Endothelial cell of umbilical vein (primary cell): ENCODE results near the gene DSG3. TPM values are rescaled to one million over a fixed set of nuclear protein-coding genes. Genes with fewer than 3 reads are reported as not detected.

Experiments
- BruUV-seq: library from RNA; stranded (reverse); fragments of 400-500 nt; replicated peaks from 2 replicates; lab custom pipeline; 2021; lab: Mats Ljungman, UMichigan
- CTCF ChIA-PET: fragments of 300-600, 350-600 bp; sonication (Branson Sonifier 250); formaldehyde crosslinking; loops from one replicate; lab custom pipeline; 2021; ENCODE audit warnings: antibody characterized with exemption, inconsistent platforms; lab: Charles Lee
- POLR2A ChIA-PET: fragments of 300-600, 350-600 bp; sonication (Branson Sonifier 250); formaldehyde crosslinking; loops from one replicate; lab custom pipeline; 2021; ENCODE audit warnings: antibody characterized with exemption, inconsistent platforms; lab: Charles Lee
- DNase-seq: peaks from one replicate; pipeline ENCODE4 v3.0.0-alpha.2; 2011; ENCODE audit warnings: low read depth, low spot score
- FAIRE-seq: peaks from 2 replicates; lab custom pipeline; 2011; peaks lifted over from hg19 to GRCh38; lab: Jason Lieb, UNC
- H2AFZ ChIP-seq: 2 replicates; pipeline ENCODE4 v1.6.0; 2012; ENCODE audit warnings: low read depth, low read length, control low read depth, inconsistent platforms
- H3K27ac ChIP-seq: 2 replicates; pipeline ENCODE4 v1.5.1; 2011; ENCODE audit warnings: low read depth, mild to moderate bottlenecking, control low read depth, low read length, moderate library complexity; ENCODE audit not compliant: insufficient read depth
- H3K27me3 ChIP-seq, 2 experiments: 2 replicates each; pipeline versions ENCODE4 v1.6.0 to v1.6.1; 2011; ENCODE audit warnings: low read length in 2 of 2, mixed read lengths in 1 of 2; ENCODE audit not compliant: control insufficient read depth in 2 of 2, insufficient read depth in 2 of 2
- H3K36me3 ChIP-seq, 2 experiments: 2 replicates in 1 of 2; 3 replicates in 1 of 2; pipeline ENCODE4 v1.5.1; 2011; ENCODE audit warnings: low read length in 2 of 2, mild to moderate bottlenecking in 1 of 2, moderate library complexity in 1 of 2; ENCODE audit not compliant: control insufficient read depth in 2 of 2, insufficient read depth in 2 of 2; ENCODE audit errors: extremely low read depth in 1 of 2
- H3K4me1 ChIP-seq: 3 replicates; pipeline ENCODE4 v1.5.1; 2011; ENCODE audit warnings: mild to moderate bottlenecking, low read length; ENCODE audit not compliant: control insufficient read depth, insufficient read depth; ENCODE audit errors: extremely low read depth
- H3K4me2 ChIP-seq: 2 replicates; pipeline ENCODE4 v1.6.1; 2011; ENCODE audit warnings: low read length, control low read depth, mixed read lengths; ENCODE audit not compliant: insufficient read depth
- H3K4me3 ChIP-seq, 3 experiments: fragments of 200-600 bp in 1 of 3; sonication (generic), shearing (Covaris generic) in 1 of 3; replicated peaks in 1 of 3; 2 replicates each; pipeline ENCODE4 v1.5.1; 2011 to 2016; ENCODE audit warnings: control low read depth in 3 of 3, low read length in 3 of 3, mild to moderate bottlenecking in 2 of 3, inconsistent platforms in 1 of 3, low read depth in 1 of 3, moderate library complexity in 1 of 3; ENCODE audit not compliant: insufficient read depth in 1 of 3
- H3K79me2 ChIP-seq: 2 replicates; pipeline ENCODE4 v1.6.0; 2012; ENCODE audit warnings: low read length, inconsistent platforms; ENCODE audit not compliant: control insufficient read depth, insufficient read depth
- H3K9ac ChIP-seq: replicated peaks from 2 replicates; pipeline ENCODE3; 2011; ENCODE audit warnings: low read length, control low read depth; ENCODE audit not compliant: insufficient read depth; ENCODE audit errors: extremely low read depth
- H3K9me1 ChIP-seq: replicated peaks from 3 replicates; pipeline ENCODE4 v1.6.0; 2011; ENCODE audit warnings: mild to moderate bottlenecking, low read length; ENCODE audit not compliant: control insufficient read depth, insufficient read depth; ENCODE audit errors: extremely low read depth
- H3K9me3 ChIP-seq: replicated peaks from 2 replicates; pipeline ENCODE4 v1.5.1; 2012; ENCODE audit warnings: low read length, inconsistent platforms; ENCODE audit not compliant: control insufficient read depth, insufficient read depth
- H4K20me1 ChIP-seq: replicated peaks from 2 replicates; pipeline ENCODE3; 2011; ENCODE audit warnings: mild to moderate bottlenecking, low read length; ENCODE audit not compliant: control insufficient read depth, insufficient read depth; ENCODE audit errors: extremely low read depth
- EZH2 ChIP-seq: IDR thresholded peaks from 2 replicates; pipeline ENCODE4 v1.6.1; 2012; ENCODE audit warnings: borderline replicate concordance, low read depth, mild to moderate bottlenecking, moderate library complexity, low read length, inconsistent platforms; ENCODE audit not compliant: severe bottlenecking
- FOS ChIP-seq: IDR thresholded peaks from 2 replicates; pipeline ENCODE4 v1.6.1; 2011; ENCODE audit warnings: mild to moderate bottlenecking, low read length, moderate library complexity, borderline replicate concordance; ENCODE audit not compliant: insufficient read depth
- GATA2 ChIP-seq: IDR thresholded peaks from 2 replicates; pipeline ENCODE4 v1.7.0; 2011; ENCODE audit warnings: low read depth, mild to moderate bottlenecking, moderate library complexity, mixed read lengths, low read length; ENCODE audit not compliant: insufficient read length, insufficient read depth
- JUN ChIP-seq: IDR thresholded peaks from 2 replicates; pipeline ENCODE4 v1.6.1; 2011; ENCODE audit warnings: borderline replicate concordance, low read depth; ENCODE audit not compliant: insufficient read length, insufficient read depth
- MYC ChIP-seq: IDR thresholded peaks from one replicate; pipeline ENCODE4 v1.6.1; 2011; ENCODE audit warnings: mild to moderate bottlenecking, low read depth, low read length
- POLR2A ChIP-seq: IDR thresholded peaks from 2 replicates; pipeline ENCODE4 v1.6.1; 2012; ENCODE audit warnings: low read depth, mild to moderate bottlenecking, control low read depth, low read length
- POLR2AphosphoS5 ChIP-seq: IDR thresholded peaks from 2 replicates; pipeline ENCODE4 v1.6.1; 2012; ENCODE audit warnings: low read depth, mild to moderate bottlenecking, control low read depth, low read length, moderate library complexity; ENCODE audit not compliant: insufficient read depth
- dilution Hi-C: fragments of 300-500 bp; cut with MboI; formaldehyde crosslinking; loops from one replicate; pipeline ENCODE4 v1.15.0; 2019; ENCODE audit warnings: low sequenced_read_pairs; ENCODE audit not compliant: extremely low pct_ligation_motif_present
- intact Hi-C: fragments of 100-400 bp; cut with micrococcal nuclease; formaldehyde crosslinking; loops from one replicate; pipeline ENCODE4 v1.10.0; 2022
- polyA plus RNA-seq, 4 experiments: library from polyadenylated mRNA; depleted of rRNA in 3 of 4; stranded (reverse) in 3 of 4; unstranded in 1 of 4; fragments of >200 nt; gene quantifications; 2 replicates each; pipeline versions ENCODE4 v1.2.1 to v1.2.3, GENCODE V29; 2011 to 2012; ENCODE audit warnings: missing spikeins in 1 of 4
- total RNA-seq: library from RNA; stranded (reverse); gene quantifications from 2 replicates; pipeline ENCODE4 v1.2.3, GENCODE V29; 2021
- TF ChIP-seq, protein P1 (sequence below), 2 donors: IDR thresholded peaks; 1 replicate in 1 of 2; 2 replicates in 1 of 2; pipeline ENCODE4 v1.5.1; 2011; ENCODE audit warnings: low read length in 2 of 2, mild to moderate bottlenecking in 2 of 2, moderate library complexity in 2 of 2, control low read depth in 1 of 2, inconsistent platforms in 1 of 2, low read depth in 1 of 2; ENCODE audit not compliant: insufficient read depth in 1 of 2; ENCODE audit errors: extremely low read depth in 1 of 2
- TF ChIP-seq, protein P2 (sequence below): IDR thresholded peaks from 2 replicates; pipeline ENCODE4 v1.6.1; 2011; ENCODE audit not compliant: insufficient read depth, insufficient read length

Gene DSG3
- total and polyA plus RNA-seq, 2 donors (not counting 3 experiments of a cell fraction or from before 2014, with no cell fraction given), result 0.07 TPM; not detected in 1

DNA sequence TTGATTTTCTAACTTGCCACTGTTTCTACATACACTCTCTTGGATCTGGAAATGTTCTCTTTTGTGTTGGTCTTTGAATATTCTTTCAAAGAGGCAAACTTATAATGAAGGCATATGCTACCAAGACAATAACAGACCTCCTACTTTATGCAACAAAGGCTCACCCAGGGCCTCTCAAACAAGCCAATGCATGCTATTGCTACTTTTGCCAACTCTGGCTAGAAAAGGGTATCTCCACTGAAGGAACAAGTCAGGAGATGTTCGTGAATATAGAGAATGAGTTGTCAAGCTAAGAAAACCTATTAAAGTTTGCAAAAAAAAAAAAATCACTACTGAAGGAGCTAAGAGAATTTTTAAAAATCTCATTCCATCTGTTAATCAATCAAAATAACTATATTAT, 34.5 kb downstream of the DSG3 start:
- no peak overlapping the region for H3K4me2 ChIP-seq
- H4K20me1 ChIP-seq, result no peaks in the 10 kb centered on the region
- intact Hi-C loops (no loop called here), dilution Hi-C loops (no loop called here)
- H3K9ac ChIP-seq, result no peak overlapping the region
- no peaks in the 10 kb centered on the region for H3K36me3 ChIP-seq
- ChIA-PET CTCF (interaction anchor here (1.5 kb wide), 1 partner anchor 10 kb away, joined by 3 read pairs; no protein-coding TSS in a partner anchor), POLR2A (no interaction called here)
- no TSS peak for BruUV-seq
- H3K9me3 ChIP-seq, result no peaks in the 10 kb centered on the region
- no peaks in the 10 kb centered on the region for H3K79me2 ChIP-seq
- H3K4me3 ChIP-seq, result no peak overlapping the region
- H3K27me3 ChIP-seq, result no peaks in the 10 kb centered on the region
- no peaks in the 10 kb centered on the region for H3K4me1 ChIP-seq
- H3K27ac ChIP-seq, result no peak overlapping the region
- DNase-seq (no peak), FAIRE-seq (no peak)
- TF ChIP-seq MYC (no peak), EZH2 (no peak), GATA2 (no peak), POLR2A (no peak), POLR2AphosphoS5 (no peak), JUN (no peak), FOS (no peak)
- TF ChIP-seq, protein P1, sequence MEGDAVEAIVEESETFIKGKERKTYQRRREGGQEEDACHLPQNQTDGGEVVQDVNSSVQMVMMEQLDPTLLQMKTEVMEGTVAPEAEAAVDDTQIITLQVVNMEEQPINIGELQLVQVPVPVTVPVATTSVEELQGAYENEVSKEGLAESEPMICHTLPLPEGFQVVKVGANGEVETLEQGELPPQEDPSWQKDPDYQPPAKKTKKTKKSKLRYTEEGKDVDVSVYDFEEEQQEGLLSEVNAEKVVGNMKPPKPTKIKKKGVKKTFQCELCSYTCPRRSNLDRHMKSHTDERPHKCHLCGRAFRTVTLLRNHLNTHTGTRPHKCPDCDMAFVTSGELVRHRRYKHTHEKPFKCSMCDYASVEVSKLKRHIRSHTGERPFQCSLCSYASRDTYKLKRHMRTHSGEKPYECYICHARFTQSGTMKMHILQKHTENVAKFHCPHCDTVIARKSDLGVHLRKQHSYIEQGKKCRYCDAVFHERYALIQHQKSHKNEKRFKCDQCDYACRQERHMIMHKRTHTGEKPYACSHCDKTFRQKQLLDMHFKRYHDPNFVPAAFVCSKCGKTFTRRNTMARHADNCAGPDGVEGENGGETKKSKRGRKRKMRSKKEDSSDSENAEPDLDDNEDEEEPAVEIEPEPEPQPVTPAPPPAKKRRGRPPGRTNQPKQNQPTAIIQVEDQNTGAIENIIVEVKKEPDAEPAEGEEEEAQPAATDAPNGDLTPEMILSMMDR (IDR thresholded peaks at IDR 0.05; ENCODE audit: extremely low read depth in 1 of 2, insufficient read depth in 1 of 2, low read depth in 1 of 2, low read length in 2 of 2), result no peak
- TF ChIP-seq, protein P2, sequence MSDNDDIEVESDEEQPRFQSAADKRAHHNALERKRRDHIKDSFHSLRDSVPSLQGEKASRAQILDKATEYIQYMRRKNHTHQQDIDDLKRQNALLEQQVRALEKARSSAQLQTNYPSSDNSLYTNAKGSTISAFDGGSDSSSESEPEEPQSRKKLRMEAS, result no peak
- H3K9me1 ChIP-seq, result no peaks in the 10 kb centered on the region
- H2AFZ ChIP-seq, result no peak overlapping the region
